Lower lobe of right lung (tissue), 2 donors: ENCODE data around the gene LIN28A. TPM values are rescaled to one million over a fixed set of nuclear protein-coding genes. Genes with fewer than 3 reads are reported as not detected.
A peak's percentile ranks its signal among the peaks of the same experiment; 100 is the strongest.
"Not testable (repeated sequence)": the region's sequence is repeated elsewhere in the genome, so short reads cannot be mapped to it uniquely, and the experiment has no call there.

Experiments
- ATAC-seq, 2 donors: fragments of 200-7000 bp; cut with Tn5 transposase; one replicate each; pipeline ENCODE4 v1.9.1; 2020 to 2022; ENCODE audit warnings: mild to moderate bottlenecking in 2 of 2, moderate library complexity in 2 of 2
- DNase-seq: peaks from one replicate; pipeline ENCODE4 v3.0.0-alpha.2; 2020
- H3K27ac ChIP-seq: fragments of 200-600 bp; one replicate; pipeline ENCODE4 v1.8.0; 2022
- H3K27me3 ChIP-seq: fragments of 200-600 bp; one replicate; pipeline ENCODE4 v1.8.0; 2022; ENCODE audit warnings: low read depth
- H3K36me3 ChIP-seq: fragments of 200-600 bp; one replicate; pipeline ENCODE4 v1.8.0; 2022; ENCODE audit warnings: mild to moderate bottlenecking
- H3K4me1 ChIP-seq: fragments of 200-600 bp; one replicate; pipeline ENCODE4 v1.8.0; 2022
- H3K4me3 ChIP-seq: fragments of 200-600 bp; one replicate; pipeline ENCODE4 v1.8.0; 2022; ENCODE audit warnings: mild to moderate bottlenecking
- H3K9me3 ChIP-seq: fragments of 200-600 bp; one replicate; pipeline ENCODE4 v1.8.0; 2022
- CTCF ChIP-seq: fragments of 200-600 bp; IDR thresholded peaks from one replicate; pipeline ENCODE4 v1.8.0; 2022; ENCODE audit warnings: antibody characterized with exemption, mild to moderate bottlenecking
- intact Hi-C: fragments of 100-400 bp; cut with DNase I; formaldehyde crosslinking; loops from one replicate; pipeline ENCODE4 v1.11.0; 2022
- total RNA-seq: library from RNA; stranded (reverse); fragmentation: NEBNext Ultra II Directional; extraction: Animal tissue kit (Norgen Biotek cat#: 25700); gene quantifications from one replicate; pipeline ENCODE4 v1.2.1, GENCODE V29; 2021
- donor health status: DM: no; HTN: yes; CAD: no; lungs with severe emphysema.

Gene LIN28A
- total RNA-seq, 1 donor from 2014 or later, result not detected

- no peak for TF ChIP-seq CTCF
- intact Hi-C loops, result no loop called here
These were observed 37.3 kb upstream of the LIN28A start for GRCh38 chr1:26373281-26373680.

GRCh38 chr1:26373789-26374188 lies 36.8 kb upstream of the LIN28A start:
- no peak for ATAC-seq
- DNase-seq, result no peak
- Histone ChIP-seq H3K36me3 (no peaks in the 10 kb centered on the region), H3K4me3 (no peak overlapping the region), H3K9me3 (no peaks in the 10 kb centered on the region), H3K4me1 (peaks cover 12% of the 10 kb centered on the region), H3K27ac (no peak overlapping the region), H3K27me3 (peaks cover 4% of the 10 kb centered on the region)
- no peak for TF ChIP-seq CTCF
- intact Hi-C loops, result no loop called here

More at GRCh38 chr1:26373281-26373680, 37.3 kb upstream of the LIN28A start:
- no peak for DNase-seq
- Histone ChIP-seq H3K36me3 (no peaks in the 10 kb centered on the region), H3K9me3 (no peaks in the 10 kb centered on the region), H3K4me1 (peaks cover 9% of the 10 kb centered on the region), H3K27me3 (peaks cover 4% of the 10 kb centered on the region), H3K4me3 (no peak overlapping the region), H3K27ac (no peak overlapping the region)
- ATAC-seq, result no peak

- peaks cover 12% of the 10 kb centered on the region for H3K4me1 ChIP-seq
- H3K27ac ChIP-seq, H3K9me3 ChIP-seq, DNase-seq, ATAC-seq, intact Hi-C loops, H3K27me3 ChIP-seq, H3K4me3 ChIP-seq, H3K36me3 ChIP-seq: not testable (repeated sequence)
These were observed 36.3 kb upstream of the LIN28A start for GRCh38 chr1:26374361-26374760.

GRCh38 chr1:26375081-26375480 lies 35.5 kb upstream of the LIN28A start:
- intact Hi-C loops, result no loop called here
- ATAC-seq (no peak), DNase-seq (no peak)
- peaks cover 12% of the 10 kb centered on the region for H3K4me1 ChIP-seq
- no peaks in the 10 kb centered on the region for H3K36me3 ChIP-seq
- no peak overlapping the region for H3K4me3 ChIP-seq
- H3K9me3 ChIP-seq, result no peaks in the 10 kb centered on the region
- no peak for TF ChIP-seq CTCF
- H3K27me3 ChIP-seq, result peaks cover under 1% of the 10 kb centered on the region
- H3K27ac ChIP-seq, result no peak overlapping the region

GRCh38 chr1:26376050-26376449 lies 34.6 kb upstream of the LIN28A start:
- no peak overlapping the region for H3K27ac ChIP-seq
- DNase-seq (no peak), ATAC-seq (no peak)
- H3K4me3 ChIP-seq, result no peak overlapping the region
- intact Hi-C loops, result no loop called here
- H3K4me1 ChIP-seq, result peaks cover 12% of the 10 kb centered on the region
- H3K9me3 ChIP-seq, result no peaks in the 10 kb centered on the region
- no peak for TF ChIP-seq CTCF
- H3K27me3 ChIP-seq, result no peaks in the 10 kb centered on the region
- no peaks in the 10 kb centered on the region for H3K36me3 ChIP-seq

GRCh38 chr1:26378088-26378878 lies 32.3 kb upstream of the LIN28A start:
- intact Hi-C loops, result no loop called here
- Histone ChIP-seq H3K4me3 (no peak overlapping the region), H3K4me1 (peaks cover 12% of the 10 kb centered on the region), H3K27ac (no peak overlapping the region), H3K27me3 (no peaks in the 10 kb centered on the region), H3K9me3 (no peaks in the 10 kb centered on the region), H3K36me3 (no peaks in the 10 kb centered on the region)
- ATAC-seq (peak; percentile 91 to 93), DNase-seq (peak; percentile 60)
- no peak for TF ChIP-seq CTCF
